Osteoblast (primary cell): Measurements from ENCODE around the gene OR52B2. TPM values are rescaled to one million over a fixed set of nuclear protein-coding genes. Genes with fewer than 3 reads are reported as not detected.
"Not testable (repeated sequence)": the region's sequence is repeated elsewhere in the genome, so short reads cannot be mapped to it uniquely, and the experiment has no call there.

ENCODE experiments used
- DNase-seq: peaks from one replicate; pipeline ENCODE4 v3.0.0; 2011; ENCODE audit warnings: low spot score, mixed read lengths; ENCODE audit not compliant: insufficient read length; ENCODE audit errors: missing footprints
- H2AFZ ChIP-seq: 2 replicates; pipeline ENCODE4 v1.6.0; 2011; ENCODE audit warnings: mild to moderate bottlenecking, low read length
- H3K27ac ChIP-seq: 2 replicates; pipeline ENCODE4 v1.5.1; 2011; ENCODE audit warnings: mild to moderate bottlenecking, low read depth, low read length, moderate library complexity
- H3K27me3 ChIP-seq: 2 replicates; pipeline ENCODE4 v1.6.0; 2012; ENCODE audit warnings: mild to moderate bottlenecking, control low read depth, inconsistent platforms, low read length, moderate library complexity; ENCODE audit not compliant: insufficient read depth
- H3K36me3 ChIP-seq: 2 replicates; pipeline ENCODE4 v1.5.1; 2011; ENCODE audit warnings: mild to moderate bottlenecking, low read length, control low read depth, moderate library complexity; ENCODE audit not compliant: insufficient read depth
- H3K4me1 ChIP-seq: 2 replicates; pipeline ENCODE4 v1.5.1; 2011; ENCODE audit warnings: mild to moderate bottlenecking, low read length, control low read depth, moderate library complexity; ENCODE audit not compliant: insufficient read depth
- H3K4me2 ChIP-seq: 2 replicates; pipeline ENCODE4 v1.6.0; 2011; ENCODE audit warnings: mild to moderate bottlenecking, low read length; ENCODE audit not compliant: insufficient read depth
- H3K4me3 ChIP-seq: fragments of 200-600 bp; sonication (generic); 3 replicates; pipeline ENCODE4 v1.5.1; 2012; ENCODE audit warnings: mild to moderate bottlenecking, low read length, inconsistent platforms; ENCODE audit not compliant: insufficient read depth
- H3K79me2 ChIP-seq: 2 replicates; pipeline ENCODE4 v1.6.0; 2012; ENCODE audit warnings: mild to moderate bottlenecking, low read length, control low read depth, inconsistent platforms; ENCODE audit not compliant: insufficient read depth
- H3K9me3 ChIP-seq: 2 replicates; pipeline ENCODE4 v1.5.1; 2011; ENCODE audit warnings: low read depth, low read length, control low read depth
- H4K20me1 ChIP-seq: 2 replicates; pipeline ENCODE4 v1.6.0; 2012; ENCODE audit warnings: mild to moderate bottlenecking, low read length, control low read depth; ENCODE audit not compliant: insufficient read depth
- CTCF ChIP-seq: IDR thresholded peaks from 2 replicates; pipeline ENCODE4 v1.5.1; 2011; ENCODE audit warnings: mild to moderate bottlenecking, low read depth, low read length, moderate library complexity; ENCODE audit errors: extremely low read depth
- total RNA-seq: library from RNA; depleted of rRNA; stranded (reverse); fragments of >200 nt; gene quantifications from 2 replicates; pipeline ENCODE4 v1.2.3, GENCODE V29; 2012

OR52B2 gene
- total RNA-seq, 1 donor, result not detected

DNA sequence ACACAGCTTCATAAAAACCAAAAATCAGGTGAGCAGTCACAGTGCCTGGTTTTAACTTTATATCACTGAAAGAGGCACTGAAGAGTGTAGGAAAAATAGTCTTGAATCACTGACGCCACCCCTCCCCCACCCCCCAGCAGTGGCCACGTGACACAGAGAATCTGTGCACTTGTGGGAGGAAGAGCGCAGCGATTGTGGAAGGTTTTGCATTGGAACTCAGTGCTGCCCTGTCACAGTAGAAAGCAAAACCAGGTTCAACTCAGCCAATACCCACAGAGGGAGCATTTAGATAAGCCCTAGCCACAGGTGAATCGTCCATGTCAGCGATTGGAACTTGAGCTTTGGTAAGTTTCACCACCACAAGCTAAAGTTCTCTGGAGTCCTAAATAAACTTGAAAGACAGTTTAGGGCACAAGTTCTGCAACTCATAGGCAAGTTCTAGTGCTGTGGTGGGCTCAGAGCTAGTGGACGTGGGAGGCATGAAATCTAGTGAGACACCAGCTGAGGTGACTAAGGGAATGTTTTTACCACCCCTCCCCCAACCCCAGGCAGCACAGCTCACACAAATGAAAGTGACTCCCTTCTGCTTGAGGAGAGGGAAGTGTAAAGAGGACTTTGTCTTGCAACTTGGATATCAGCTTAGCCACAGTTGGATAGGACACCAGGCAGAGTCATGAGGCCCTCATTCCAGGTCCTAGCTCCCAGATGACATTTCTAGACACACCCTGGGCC lies 13.3 kb downstream of the OR52B2 start:
- Histone ChIP-seq H3K79me2 (no peaks in the 10 kb centered on the region), H3K4me2 (no peak overlapping the region), H3K9me3 (no peaks in the 10 kb centered on the region), H3K36me3 (no peaks in the 10 kb centered on the region), H3K27me3 (no peaks in the 10 kb centered on the region), H2AFZ (no peak overlapping the region), H3K4me1 (no peaks in the 10 kb centered on the region), H3K27ac (no peak overlapping the region), H4K20me1 (no peaks in the 10 kb centered on the region), H3K4me3 (no peak overlapping the region)
- DNase-seq, result no peak
- no peak for TF ChIP-seq CTCF

DNA sequence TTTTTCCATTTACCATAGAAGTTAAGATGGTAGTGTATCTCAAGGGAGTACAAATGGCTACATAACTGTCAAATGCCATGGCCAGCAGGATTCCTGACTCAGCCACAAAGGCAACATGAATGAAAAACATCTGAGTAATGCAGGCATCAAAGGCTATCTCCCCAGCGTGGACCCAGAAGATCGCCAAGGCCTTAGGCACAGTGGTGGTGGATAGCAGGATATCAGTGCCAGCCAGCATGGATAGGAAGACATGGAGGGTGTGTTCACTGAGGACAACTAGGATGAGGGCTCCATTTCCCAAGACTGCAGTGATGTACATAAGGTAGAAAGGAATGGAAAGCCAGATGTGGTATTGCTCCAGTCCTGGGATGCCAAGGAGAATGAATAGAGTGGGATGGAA lies 18.0 kb downstream of the OR52B2 start:
- Histone ChIP-seq H3K27ac (no peak overlapping the region), H3K79me2 (no peaks in the 10 kb centered on the region)
- TF ChIP-seq CTCF, result no peak

GRCh38 chr11:6151117-6151516 lies 19.0 kb downstream of the OR52B2 start:
- H3K27ac ChIP-seq, result no peak overlapping the region
- H3K4me2 ChIP-seq, result no peak overlapping the region
- no peaks in the 10 kb centered on the region for H3K79me2 ChIP-seq
- no peaks in the 10 kb centered on the region for H3K36me3 ChIP-seq
- no peaks in the 10 kb centered on the region for H3K4me1 ChIP-seq
- no peaks in the 10 kb centered on the region for H3K9me3 ChIP-seq
- H2AFZ ChIP-seq, result no peak overlapping the region
- H3K27me3 ChIP-seq, result no peaks in the 10 kb centered on the region
- H4K20me1 ChIP-seq, result no peaks in the 10 kb centered on the region
- no peak for TF ChIP-seq CTCF
- no peak overlapping the region for H3K4me3 ChIP-seq
- no peak for DNase-seq

More for the DNA sequence above, 18.0 kb downstream of the OR52B2 start:
- Histone ChIP-seq H2AFZ (no peak overlapping the region), H3K4me3 (no peak overlapping the region), H3K36me3 (no peaks in the 10 kb centered on the region), H3K9me3 (no peaks in the 10 kb centered on the region), H3K27me3 (no peaks in the 10 kb centered on the region), H3K4me1 (no peaks in the 10 kb centered on the region), H3K4me2 (no peak overlapping the region), H4K20me1 (no peaks in the 10 kb centered on the region)
- no peak for DNase-seq

- DNase-seq, H2AFZ ChIP-seq, H3K79me2 ChIP-seq: not testable (repeated sequence)
Measured at GRCh38 chr11:6143737-6144136, 26.4 kb downstream of the OR52B2 start.

More at GRCh38 chr11:6143737-6144136, 26.4 kb downstream of the OR52B2 start:
- H3K4me1 ChIP-seq, H3K4me3 ChIP-seq, H3K27ac ChIP-seq, H3K4me2 ChIP-seq, H3K27me3 ChIP-seq, H3K36me3 ChIP-seq, H4K20me1 ChIP-seq, H3K9me3 ChIP-seq: not testable (repeated sequence)
